ENCODE measurements around the gene SUFU. TPM values are rescaled to one million over a fixed set of nuclear protein-coding genes. Genes with fewer than 3 reads are reported as not detected.

SUFU gene
- total RNA-seq, 1 donor from 2014 or later = 29.4 TPM

DNA sequence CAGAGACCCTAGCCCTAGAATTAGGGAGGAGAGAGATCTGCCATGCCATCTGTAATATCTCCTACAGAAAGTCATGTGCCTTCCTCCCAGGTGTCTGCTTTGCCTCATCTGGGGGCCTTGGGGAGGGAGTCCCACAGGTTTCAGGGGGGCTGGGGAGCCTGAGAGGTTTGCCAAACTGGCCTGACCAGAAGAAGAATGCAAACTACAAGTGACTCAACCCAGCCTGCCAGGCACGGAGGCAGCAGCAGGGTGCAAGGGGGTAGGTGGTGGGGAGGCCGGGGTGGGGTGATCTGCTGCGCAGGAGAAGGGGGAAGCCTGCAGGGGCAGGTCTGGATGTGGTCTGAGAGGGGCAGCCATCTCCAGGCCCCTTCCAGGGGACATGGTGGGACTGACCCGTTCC, 130.9 kb downstream of the SUFU start:
- no peak for TF ChIP-seq CTCF (conservative IDR thresholded peaks at IDR 0.05)
- Mint-ChIP-seq H3K27me3 (no peaks in the 10 kb centered on the region), H3K9me3 (no peaks in the 10 kb centered on the region), H3K36me3 (no peaks in the 10 kb centered on the region), H3K4me3 (peak overlapping the region; percentile 70), H3K27ac (peak overlapping the region; percentile 93), H3K4me1 (ENCODE audit: unreplicated experiment) (peaks cover 37% of the 10 kb centered on the region)
- no peak for DNase-seq (ENCODE audit: extremely low spot score, unreplicated experiment)

GRCh38 chr10:102635377-102635776, 131.6 kb downstream of the SUFU start:
- peak overlapping the region; percentile 24 for H3K4me3 Mint-ChIP-seq

GRCh38 chr10:102639537-102639936, 135.8 kb downstream of the SUFU start:
- Mint-ChIP-seq H3K27me3 (no peaks in the 10 kb centered on the region), H3K4me3 (peak overlapping the region; percentile 12), H3K4me1 (ENCODE audit: unreplicated experiment) (peaks cover 23% of the 10 kb centered on the region), H3K36me3 (no peaks in the 10 kb centered on the region), H3K9me3 (no peaks in the 10 kb centered on the region), H3K27ac (peak overlapping the region; percentile 37)
- TF ChIP-seq CTCF (conservative IDR thresholded peaks at IDR 0.05) = no peak
- DNase-seq (ENCODE audit: extremely low spot score, unreplicated experiment) = no peak

More at GRCh38 chr10:102635377-102635776, 131.6 kb downstream of the SUFU start:
- TF ChIP-seq CTCF (conservative IDR thresholded peaks at IDR 0.05) = no peak
- Mint-ChIP-seq H3K27ac (peak overlapping the region; percentile 93), H3K4me1 (ENCODE audit: unreplicated experiment) (peaks cover 38% of the 10 kb centered on the region), H3K9me3 (no peaks in the 10 kb centered on the region), H3K36me3 (no peaks in the 10 kb centered on the region), H3K27me3 (no peaks in the 10 kb centered on the region)
- no peak for DNase-seq (ENCODE audit: extremely low spot score, unreplicated experiment)

DNA sequence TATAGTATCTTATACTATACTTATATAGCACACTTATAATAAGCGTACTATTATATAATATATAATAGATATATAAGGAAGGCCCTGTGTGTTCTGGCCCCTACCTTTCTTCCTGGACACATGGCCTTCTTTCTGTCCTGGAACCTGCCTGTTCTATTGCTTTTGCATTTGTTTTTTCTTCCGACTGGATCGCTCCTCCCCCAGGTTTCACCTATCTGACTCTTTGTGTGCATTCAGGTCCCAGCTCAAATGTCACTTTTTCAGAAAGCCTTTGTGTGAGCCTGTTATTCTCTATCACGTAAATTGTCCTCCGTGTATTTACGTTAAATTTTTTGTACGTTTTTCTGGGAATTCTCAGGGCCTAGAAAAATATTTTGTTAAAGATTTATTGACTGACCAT, 137.6 kb downstream of the SUFU start:
- Mint-ChIP-seq H3K9me3 (no peaks in the 10 kb centered on the region), H3K4me1 (ENCODE audit: unreplicated experiment) (peaks cover 17% of the 10 kb centered on the region), H3K27ac (peak overlapping the region; percentile 96), H3K36me3 (no peaks in the 10 kb centered on the region), H3K27me3 (no peaks in the 10 kb centered on the region), H3K4me3 (peak overlapping the region; percentile 94)
- TF ChIP-seq CTCF (conservative IDR thresholded peaks at IDR 0.05) = no peak
- no peak for DNase-seq (ENCODE audit: extremely low spot score, unreplicated experiment)

- peak; percentile 95 for DNase-seq (ENCODE audit: extremely low spot score, unreplicated experiment)
- Mint-ChIP-seq H3K4me1 (ENCODE audit: unreplicated experiment) (peaks cover 24% of the 10 kb centered on the region), H3K4me3 (peak overlapping the region; percentile 94), H3K27me3 (no peaks in the 10 kb centered on the region), H3K36me3 (no peaks in the 10 kb centered on the region), H3K27ac (peak overlapping the region; percentile 96), H3K9me3 (no peaks in the 10 kb centered on the region)
- no peak for TF ChIP-seq CTCF (conservative IDR thresholded peaks at IDR 0.05)
These were observed 138.3 kb downstream of the SUFU start for GRCh38 chr10:102641880-102642735.

Measured in type B pancreatic cell (in vitro differentiated cells).